Caco-2 (cell line): ENCODE data around the gene SPSB3. TPM values are rescaled to one million over a fixed set of nuclear protein-coding genes. Genes with fewer than 3 reads are reported as not detected.

Experiments used
- BruUV-seq: library from RNA; stranded (reverse); fragments of 400-500 nt; replicated peaks from 2 replicates; lab custom pipeline; 2021; lab: Mats Ljungman, UMichigan
- CTCF ChIA-PET: fragments of 300-600 bp; sonication (Branson Sonifier 250); formaldehyde crosslinking; loops from one replicate; lab custom pipeline; 2022; ENCODE audit warnings: antibody characterized with exemption; lab: Charles Lee
- POLR2A ChIA-PET: fragments of 300-600 bp; sonication (Branson Sonifier 250); formaldehyde crosslinking; loops from one replicate; lab custom pipeline; 2022; ENCODE audit warnings: antibody characterized with exemption; lab: Charles Lee
- DNase-seq, 2 experiments: peaks; one replicate each; pipeline versions ENCODE4 v3.0.0 to v3.0.0-alpha.2; 2020 to 2022
- H3K27me3 ChIP-seq: replicated peaks from 2 replicates; pipeline ENCODE4 v1.6.0; 2011; ENCODE audit warnings: low read length; ENCODE audit not compliant: control insufficient read depth, insufficient read depth
- H3K36me3 ChIP-seq: 2 replicates; pipeline ENCODE4 v1.5.1; 2011; ENCODE audit warnings: low read length; ENCODE audit not compliant: control insufficient read depth, insufficient read depth
- H3K4me1 ChIP-seq: fragments of 250-450 bp; sonication (Bioruptor Pico); 2 replicates; pipeline ENCODE4 v1.5.1; 2020; ENCODE audit warnings: mild to moderate bottlenecking
- H3K4me3 ChIP-seq: 2 replicates; pipeline ENCODE4 v1.5.1; 2011; ENCODE audit warnings: low read depth, mild to moderate bottlenecking, control low read depth, low read length
- H3K9me3 ChIP-seq: fragments of 250-450 bp; sonication (Bioruptor Pico); 2 replicates; pipeline ENCODE4 v1.5.1; 2020; ENCODE audit warnings: mild to moderate bottlenecking, moderate library complexity
- H3K27ac Mint-ChIP-seq: one replicate; pipeline ENCODE4 v1.8.0; 2022; ENCODE audit warnings: mixed read lengths; ENCODE audit not compliant: unreplicated experiment
- H3K27me3 Mint-ChIP-seq: one replicate; pipeline ENCODE4 v1.8.0; 2022; ENCODE audit warnings: mixed read lengths; ENCODE audit not compliant: insufficient read depth, unreplicated experiment
- H3K36me3 Mint-ChIP-seq: one replicate; pipeline ENCODE4 v1.8.0; 2022; ENCODE audit warnings: mild to moderate bottlenecking, mixed read lengths; ENCODE audit not compliant: insufficient read depth, unreplicated experiment
- H3K4me1 Mint-ChIP-seq: one replicate; pipeline ENCODE4 v1.8.0; 2022; ENCODE audit warnings: low read depth, mixed read lengths; ENCODE audit not compliant: unreplicated experiment
- H3K4me3 Mint-ChIP-seq: one replicate; pipeline ENCODE4 v1.8.0; 2022; ENCODE audit warnings: mild to moderate bottlenecking, moderate library complexity, mixed read lengths; ENCODE audit not compliant: unreplicated experiment
- H3K9me3 Mint-ChIP-seq: one replicate; pipeline ENCODE4 v1.8.0; 2022; ENCODE audit warnings: mixed read lengths; ENCODE audit not compliant: unreplicated experiment
- CTCF ChIP-seq, 2 experiments: fragments of 200-600 bp in 1 of 2; IDR thresholded peaks; 1 replicate in 1 of 2; 2 replicates in 1 of 2; pipeline versions ENCODE4 v1.5.1 to v1.8.0; 2011 to 2022; ENCODE audit warnings: antibody characterized with exemption in 1 of 2, control low read depth in 1 of 2, inconsistent platforms in 1 of 2, low read depth in 1 of 2, low read length in 1 of 2, mild to moderate bottlenecking in 1 of 2, moderate library complexity in 1 of 2; ENCODE audit not compliant: insufficient read depth in 1 of 2, severe bottlenecking in 1 of 2, unreplicated experiment in 1 of 2
- intact Hi-C: fragments of 100-400 bp; cut with micrococcal nuclease; formaldehyde crosslinking; loops from one replicate; pipeline ENCODE4 v1.10.0; 2022; ENCODE audit not compliant: unreplicated experiment
- total RNA-seq: library from RNA; stranded (reverse); gene quantifications from 2 replicates; pipeline ENCODE4 v1.2.3, GENCODE V29; 2022

The SPSB3 gene
- total RNA-seq, 1 experiment from 2014 or later, result 28.0 TPM

GRCh38 chr16:1787056-1787321 lies 4.6 kb upstream of the SPSB3 start:
- intact Hi-C loops, result no loop called here
- no peak overlapping the region for H3K27ac Mint-ChIP-seq
- no peaks in the 10 kb centered on the region for H3K27me3 ChIP-seq
- peaks cover 37% of the 10 kb centered on the region for H3K36me3 Mint-ChIP-seq
- H3K4me3 ChIP-seq, result no peak overlapping the region
- no peaks in the 10 kb centered on the region for H3K27me3 Mint-ChIP-seq
- H3K4me1 ChIP-seq, result no peaks in the 10 kb centered on the region
- TF ChIP-seq CTCF (IDR thresholded peaks at IDR 0.05; ENCODE audit: insufficient read depth in 1 of 2, low read depth in 1 of 2, low read length in 1 of 2, severe bottlenecking in 1 of 2, unreplicated experiment in 1 of 2), result no peak
- no peak overlapping the region for H3K4me3 Mint-ChIP-seq
- DNase-seq, result no peak
- BruUV-seq, result no TSS peak
- H3K9me3 ChIP-seq, result no peaks in the 10 kb centered on the region
- POLR2A ChIA-PET, result no interaction called here
- CTCF ChIA-PET, result no interaction called here
- peaks cover 2% of the 10 kb centered on the region; the same call in 1 of the 2 replicates for H3K36me3 ChIP-seq
- no peaks in the 10 kb centered on the region for H3K4me1 Mint-ChIP-seq
- H3K9me3 Mint-ChIP-seq, result no peaks in the 10 kb centered on the region

DNA sequence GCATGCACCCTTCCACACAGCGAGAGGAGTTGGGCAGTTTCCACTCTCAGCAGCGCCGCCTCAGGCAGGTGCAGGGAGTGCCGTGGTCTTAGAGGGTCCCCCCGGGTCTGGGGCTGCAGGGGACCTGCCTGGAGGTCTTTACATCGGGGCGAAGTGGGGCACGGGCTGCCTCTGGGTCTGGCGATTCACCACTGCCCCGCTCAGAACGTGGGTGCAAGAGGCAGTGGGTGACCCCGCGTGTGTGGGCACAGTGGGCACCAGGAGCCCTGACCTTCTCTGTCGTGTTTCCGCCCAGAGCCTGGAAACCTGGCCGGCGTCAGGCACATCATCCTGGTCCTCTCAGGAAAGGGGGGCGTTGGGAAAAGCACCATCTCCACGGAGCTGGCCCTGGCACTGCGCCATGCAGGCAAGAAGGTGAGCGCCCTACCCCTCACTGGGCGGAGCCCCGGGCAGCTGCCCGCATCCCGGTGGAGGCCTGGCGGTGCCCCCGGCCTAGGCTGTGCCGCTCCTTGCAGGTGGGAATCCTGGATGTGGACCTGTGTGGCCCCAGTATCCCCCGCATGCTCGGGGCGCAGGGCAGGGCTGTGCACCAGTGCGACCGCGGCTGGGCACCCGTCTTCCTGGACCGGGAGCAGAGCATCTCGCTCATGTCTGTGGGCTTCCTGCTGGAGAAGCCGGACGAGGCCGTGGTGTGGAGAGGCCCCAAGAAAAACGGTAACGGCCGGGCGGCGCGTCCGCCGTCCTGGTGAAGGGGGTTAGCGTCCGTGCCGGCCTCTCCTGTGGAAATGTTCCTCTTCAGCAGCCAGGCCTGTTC lies 4.1 kb upstream of the SPSB3 start:
- TF ChIP-seq CTCF (IDR thresholded peaks at IDR 0.05; ENCODE audit: insufficient read depth in 1 of 2, low read depth in 1 of 2, low read length in 1 of 2, severe bottlenecking in 1 of 2, unreplicated experiment in 1 of 2), result no peak
- intact Hi-C loops, result no loop called here
- H3K4me3 ChIP-seq, result no peak overlapping the region
- H3K9me3 ChIP-seq, result no peaks in the 10 kb centered on the region
- peaks cover 2% of the 10 kb centered on the region; the same call in 1 of the 2 replicates for H3K36me3 ChIP-seq
- Mint-ChIP-seq H3K9me3 (no peaks in the 10 kb centered on the region), H3K4me1 (peaks cover 4% of the 10 kb centered on the region), H3K36me3 (peaks cover 43% of the 10 kb centered on the region), H3K27me3 (no peaks in the 10 kb centered on the region), H3K27ac (no peak overlapping the region), H3K4me3 (no peak overlapping the region)
- DNase-seq, result no peak
- BruUV-seq, result no TSS peak
- POLR2A ChIA-PET, result no interaction called here
- no peaks in the 10 kb centered on the region for H3K27me3 ChIP-seq
- 0 out of 2 replicates have a peak, but pooled peaks cover under 1% of the 10 kb centered on the region for H3K4me1 ChIP-seq
- CTCF ChIA-PET, result no interaction called here

DNA sequence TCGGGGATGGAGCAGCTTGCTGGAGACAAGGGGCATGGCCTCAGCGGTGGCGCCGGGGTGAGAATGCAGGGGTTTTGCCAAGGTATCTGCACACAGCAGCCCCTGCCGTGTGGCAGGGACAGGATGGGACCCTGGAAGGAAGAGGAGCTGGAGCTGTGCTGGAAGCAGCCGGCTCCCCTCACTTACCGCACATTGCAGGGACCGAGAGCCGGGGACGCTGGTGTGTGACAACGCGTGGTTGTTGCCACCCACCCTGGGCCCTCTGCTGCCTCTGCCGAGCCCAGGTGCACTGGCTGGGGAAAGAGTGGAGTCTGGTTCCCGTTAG lies 3.4 kb upstream of the SPSB3 start:
- no peak for TF ChIP-seq CTCF (IDR thresholded peaks at IDR 0.05; ENCODE audit: insufficient read depth in 1 of 2, low read depth in 1 of 2, low read length in 1 of 2, severe bottlenecking in 1 of 2, unreplicated experiment in 1 of 2)
- POLR2A ChIA-PET, result no interaction called here

More for the DNA sequence above, 3.4 kb upstream of the SPSB3 start:
- Histone ChIP-seq H3K9me3 (no peaks in the 10 kb centered on the region), H3K27me3 (no peaks in the 10 kb centered on the region), H3K4me3 (no peak overlapping the region), H3K36me3 (peaks cover 2% of the 10 kb centered on the region; the same call in 1 of the 2 replicates), H3K4me1 (peaks cover 7% of the 10 kb centered on the region; the same call in 1 of the 2 replicates)
- H3K4me3 Mint-ChIP-seq, result no peak overlapping the region
- no TSS peak for BruUV-seq
- H3K27me3 Mint-ChIP-seq, result no peaks in the 10 kb centered on the region
- DNase-seq, result no peak
- H3K36me3 Mint-ChIP-seq, result peaks cover 49% of the 10 kb centered on the region
- no peak overlapping the region for H3K27ac Mint-ChIP-seq
- intact Hi-C loops, result no loop called here
- no peaks in the 10 kb centered on the region for H3K9me3 Mint-ChIP-seq
- CTCF ChIA-PET, result no interaction called here
- H3K4me1 Mint-ChIP-seq, result peaks cover 8% of the 10 kb centered on the region
